ENCODE measurements around the gene CAV1. TPM values are rescaled to one million over a fixed set of nuclear protein-coding genes. Genes with fewer than 3 reads are reported as not detected.

The CAV1 gene
- total and polyA plus RNA-seq, 3 donors from 2014 or later: 33.1 to 84.2 (median 39.9) TPM

DNA sequence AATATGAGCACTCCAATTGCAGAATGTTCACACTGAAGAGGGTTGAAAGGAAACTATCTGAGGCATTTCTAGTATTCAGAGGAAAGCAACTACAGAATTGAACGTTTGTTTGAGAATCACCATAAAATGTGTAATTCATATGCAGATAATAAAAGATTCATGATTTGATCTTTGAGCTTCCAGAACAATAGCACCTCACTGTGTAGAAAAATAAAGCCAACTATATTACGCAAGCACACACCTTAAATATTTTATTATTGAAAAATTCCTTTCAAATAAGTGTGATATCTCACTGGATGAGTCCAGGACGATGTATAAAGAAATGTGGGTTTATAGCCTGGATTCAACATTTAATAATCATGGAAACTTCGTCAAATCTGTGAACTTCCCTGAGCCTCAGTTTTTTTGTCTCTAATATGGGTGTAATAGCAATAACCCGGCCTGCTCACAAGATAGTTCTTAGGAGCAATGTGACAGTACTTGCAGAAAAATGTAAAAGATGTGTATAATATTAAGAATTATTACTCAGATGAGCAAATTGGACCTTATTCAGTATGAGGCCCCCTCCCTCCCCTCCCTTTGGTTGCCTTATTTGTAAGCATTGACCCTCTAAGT is 36.8 kb upstream of the CAV1 start:
- Histone ChIP-seq H3K27ac (no peak overlapping the region), H3K4me3 (no peak overlapping the region), H3K9me3 (no peaks in the 10 kb centered on the region), H3K27me3 (no peaks in the 10 kb centered on the region), H3K4me1 (peaks cover 4% of the 10 kb centered on the region), H3K36me3 (ENCODE audit: low read depth, missing control alignments) (no peaks in the 10 kb centered on the region)
- 69 to 84% methylated on average over 5 of the region's 5 CpGs for WGBS, 2 donors
- TF ChIP-seq, protein P1, sequence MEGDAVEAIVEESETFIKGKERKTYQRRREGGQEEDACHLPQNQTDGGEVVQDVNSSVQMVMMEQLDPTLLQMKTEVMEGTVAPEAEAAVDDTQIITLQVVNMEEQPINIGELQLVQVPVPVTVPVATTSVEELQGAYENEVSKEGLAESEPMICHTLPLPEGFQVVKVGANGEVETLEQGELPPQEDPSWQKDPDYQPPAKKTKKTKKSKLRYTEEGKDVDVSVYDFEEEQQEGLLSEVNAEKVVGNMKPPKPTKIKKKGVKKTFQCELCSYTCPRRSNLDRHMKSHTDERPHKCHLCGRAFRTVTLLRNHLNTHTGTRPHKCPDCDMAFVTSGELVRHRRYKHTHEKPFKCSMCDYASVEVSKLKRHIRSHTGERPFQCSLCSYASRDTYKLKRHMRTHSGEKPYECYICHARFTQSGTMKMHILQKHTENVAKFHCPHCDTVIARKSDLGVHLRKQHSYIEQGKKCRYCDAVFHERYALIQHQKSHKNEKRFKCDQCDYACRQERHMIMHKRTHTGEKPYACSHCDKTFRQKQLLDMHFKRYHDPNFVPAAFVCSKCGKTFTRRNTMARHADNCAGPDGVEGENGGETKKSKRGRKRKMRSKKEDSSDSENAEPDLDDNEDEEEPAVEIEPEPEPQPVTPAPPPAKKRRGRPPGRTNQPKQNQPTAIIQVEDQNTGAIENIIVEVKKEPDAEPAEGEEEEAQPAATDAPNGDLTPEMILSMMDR (IDR thresholded peaks at IDR 0.05): no peak
- no peak for TF ChIP-seq POLR2A (IDR thresholded peaks at IDR 0.05)
- DNase-seq: no peak
- intact Hi-C loops (cut with DNase I; ENCODE audit: low total_unique reads): no loop called here

DNA sequence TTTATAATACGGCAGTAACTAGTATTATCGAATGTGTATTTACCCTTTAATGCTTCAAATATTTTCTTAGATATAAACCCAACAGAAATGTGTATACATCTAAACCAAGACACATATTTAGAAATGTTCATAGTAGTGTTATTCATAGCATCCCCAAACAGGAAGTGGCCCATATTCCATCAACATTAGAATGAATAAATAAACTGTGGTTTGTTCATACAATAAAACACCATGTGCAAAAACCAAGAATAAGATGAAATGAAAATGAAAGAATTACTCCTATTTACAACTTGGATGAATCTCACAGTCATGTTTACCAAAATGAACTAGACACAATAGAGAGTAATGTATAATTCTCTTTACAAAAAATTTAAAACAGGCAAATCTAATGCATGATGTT is 34.5 kb upstream of the CAV1 start:
- DNase-seq: no peak
- no peaks in the 10 kb centered on the region for H3K9me3 ChIP-seq
- peaks cover 4% of the 10 kb centered on the region for H3K4me1 ChIP-seq
- H3K27ac ChIP-seq: peak overlapping the region in 1 of 2 donors; percentile 22
- WGBS, 2 donors: 56 to 84% methylated on average over 2 of the region's 2 CpGs
- intact Hi-C loops (cut with DNase I; ENCODE audit: low total_unique reads): no loop called here
- TF ChIP-seq, protein P1 (IDR thresholded peaks at IDR 0.05): no peak
- no peak for TF ChIP-seq POLR2A (IDR thresholded peaks at IDR 0.05)
- no peak overlapping the region for H3K4me3 ChIP-seq
- H3K36me3 ChIP-seq (ENCODE audit: low read depth, missing control alignments): no peaks in the 10 kb centered on the region
- no peaks in the 10 kb centered on the region for H3K27me3 ChIP-seq

DNA sequence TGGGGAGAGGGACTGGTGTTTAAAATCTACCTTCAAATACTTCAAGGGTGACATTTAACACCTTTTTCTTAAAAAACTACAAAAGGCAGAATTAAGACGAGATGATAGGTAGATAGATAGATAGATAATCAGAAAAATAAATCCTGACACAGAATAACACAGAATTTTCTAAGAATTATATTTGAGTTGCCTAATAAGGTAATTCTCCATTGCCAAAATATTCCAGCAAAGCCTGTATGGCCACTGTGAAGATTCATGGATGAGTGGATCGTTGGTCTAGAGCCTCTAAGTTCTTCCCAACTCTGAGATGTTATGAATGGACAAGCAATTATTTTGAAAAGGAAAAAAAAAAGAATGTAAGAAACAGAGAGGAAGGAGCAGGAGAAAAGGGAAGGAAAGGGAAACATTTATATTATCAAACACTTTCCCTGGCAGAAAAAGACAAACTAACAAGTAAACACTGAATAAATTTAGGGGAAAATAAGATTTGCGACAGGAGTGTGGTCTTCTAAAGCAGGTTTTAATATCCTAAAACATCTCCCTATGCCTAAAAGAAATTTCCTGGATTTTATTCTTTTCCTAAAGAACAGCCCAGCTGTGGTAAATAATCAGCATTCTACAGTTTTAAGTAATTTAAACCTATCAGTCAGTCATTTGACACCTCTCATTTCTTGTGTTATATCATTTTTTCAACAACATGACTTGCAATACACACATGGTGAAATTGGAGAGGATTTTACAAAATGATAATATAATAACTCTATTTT is 32.8 kb upstream of the CAV1 start:
- no peaks in the 10 kb centered on the region for H3K27me3 ChIP-seq
- no peak for TF ChIP-seq POLR2A (IDR thresholded peaks at IDR 0.05)
- TF ChIP-seq, protein P1 (IDR thresholded peaks at IDR 0.05): no peak
- no peaks in the 10 kb centered on the region for H3K9me3 ChIP-seq
- intact Hi-C loops (cut with DNase I; ENCODE audit: low total_unique reads): no loop called here
- no peaks in the 10 kb centered on the region for H3K36me3 ChIP-seq (ENCODE audit: low read depth, missing control alignments)
- H3K4me1 ChIP-seq: peaks cover 4% of the 10 kb centered on the region
- 67 to 72% methylated on average over 3 of the region's 3 CpGs for WGBS, 2 donors
- no peak for DNase-seq
- no peak overlapping the region for H3K4me3 ChIP-seq
- H3K27ac ChIP-seq: peak overlapping the region; percentile 27 to 55

DNA sequence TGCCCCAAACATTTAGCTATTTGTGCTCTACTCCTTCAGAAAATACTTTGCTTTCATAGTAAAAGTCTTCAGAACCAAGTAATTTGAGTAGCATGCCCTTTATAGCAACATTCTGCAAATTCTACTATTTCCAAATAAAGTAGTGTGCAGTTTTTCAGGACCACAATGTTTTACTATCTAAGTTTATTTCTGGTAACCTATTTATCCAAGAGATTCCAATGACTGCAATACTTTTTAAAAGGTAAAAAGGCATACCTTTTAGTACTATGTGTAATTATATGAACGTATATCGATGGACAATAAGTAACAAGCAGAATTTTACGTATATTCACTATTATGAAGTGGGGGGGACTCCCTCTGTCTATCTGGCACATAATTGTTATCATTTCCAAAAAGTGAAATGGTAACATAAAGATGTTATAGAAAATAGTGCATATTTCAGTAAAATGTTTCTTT is 32.2 kb upstream of the CAV1 start:
- WGBS, 2 donors: 64 to 68% methylated on average over 3 of the region's 3 CpGs
- Histone ChIP-seq H3K36me3 (ENCODE audit: low read depth, missing control alignments) (no peaks in the 10 kb centered on the region), H3K27ac (peak overlapping the region; percentile 27 to 55), H3K4me3 (no peak overlapping the region), H3K9me3 (no peaks in the 10 kb centered on the region), H3K4me1 (peaks cover 4% of the 10 kb centered on the region), H3K27me3 (no peaks in the 10 kb centered on the region)
- no peak for DNase-seq
- intact Hi-C loops (cut with DNase I; ENCODE audit: low total_unique reads): no loop called here
- no peak for TF ChIP-seq POLR2A (IDR thresholded peaks at IDR 0.05)
- TF ChIP-seq, protein P1 (IDR thresholded peaks at IDR 0.05): no peak

Measured in testis (tissue), 3 donors.